Esophagus muscularis mucosa (tissue), 3 donors: Measurements from ENCODE around the gene USP48.

Experiments
- POLR2AphosphoS5 ChIP-seq, 2 donors: sonication (generic); formaldehyde crosslinking; IDR thresholded peaks; one replicate each; pipeline ENCODE4 v1.6.1; 2017; ENCODE audit warnings: antibody characterized with exemption in 2 of 2
- TF ChIP-seq, protein P1 (sequence below), 3 experiments: fragments of 200-600 bp in 2 of 3; fragments of 450-650 bp in 1 of 3; sonication (generic) in 2 of 3; IDR thresholded peaks; one replicate each; pipeline ENCODE4 v1.5.1; 2017 to 2019; ENCODE audit warnings: antibody characterized with exemption in 3 of 3, mild to moderate bottlenecking in 2 of 3, moderate library complexity in 1 of 3

DNA sequence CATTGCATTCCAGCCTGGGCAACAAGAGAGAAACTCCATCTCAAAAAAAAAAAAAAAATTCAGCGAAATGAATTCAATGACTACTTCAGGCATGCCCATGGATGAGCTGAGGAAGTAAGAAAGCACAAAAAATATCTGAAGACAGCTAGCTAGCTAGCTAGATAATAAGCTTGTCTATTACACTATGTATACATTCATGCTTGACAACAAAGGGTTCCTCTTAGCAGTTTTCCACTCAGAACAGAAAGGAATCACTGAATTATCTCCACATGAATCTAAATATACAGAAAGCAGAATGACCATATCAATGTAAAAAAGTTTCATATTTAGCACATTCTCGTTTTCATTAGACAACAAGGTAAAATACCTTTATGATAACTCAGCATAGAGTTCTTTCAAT is 32.1 kb downstream of the USP48 start:
- TF ChIP-seq, protein P1, sequence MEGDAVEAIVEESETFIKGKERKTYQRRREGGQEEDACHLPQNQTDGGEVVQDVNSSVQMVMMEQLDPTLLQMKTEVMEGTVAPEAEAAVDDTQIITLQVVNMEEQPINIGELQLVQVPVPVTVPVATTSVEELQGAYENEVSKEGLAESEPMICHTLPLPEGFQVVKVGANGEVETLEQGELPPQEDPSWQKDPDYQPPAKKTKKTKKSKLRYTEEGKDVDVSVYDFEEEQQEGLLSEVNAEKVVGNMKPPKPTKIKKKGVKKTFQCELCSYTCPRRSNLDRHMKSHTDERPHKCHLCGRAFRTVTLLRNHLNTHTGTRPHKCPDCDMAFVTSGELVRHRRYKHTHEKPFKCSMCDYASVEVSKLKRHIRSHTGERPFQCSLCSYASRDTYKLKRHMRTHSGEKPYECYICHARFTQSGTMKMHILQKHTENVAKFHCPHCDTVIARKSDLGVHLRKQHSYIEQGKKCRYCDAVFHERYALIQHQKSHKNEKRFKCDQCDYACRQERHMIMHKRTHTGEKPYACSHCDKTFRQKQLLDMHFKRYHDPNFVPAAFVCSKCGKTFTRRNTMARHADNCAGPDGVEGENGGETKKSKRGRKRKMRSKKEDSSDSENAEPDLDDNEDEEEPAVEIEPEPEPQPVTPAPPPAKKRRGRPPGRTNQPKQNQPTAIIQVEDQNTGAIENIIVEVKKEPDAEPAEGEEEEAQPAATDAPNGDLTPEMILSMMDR (IDR thresholded peaks at IDR 0.05) = no peak
- no peak for TF ChIP-seq POLR2AphosphoS5 (IDR thresholded peaks at IDR 0.05)
